ENCODE data around the gene LIFR. TPM values are rescaled to one million over a fixed set of nuclear protein-coding genes. Genes with fewer than 3 reads are reported as not detected.
A peak's percentile ranks its signal among the peaks of the same experiment; 100 is the strongest.

The LIFR gene
- total RNA-seq, 1 experiment from 2014 or later = 10.4 TPM

DNA sequence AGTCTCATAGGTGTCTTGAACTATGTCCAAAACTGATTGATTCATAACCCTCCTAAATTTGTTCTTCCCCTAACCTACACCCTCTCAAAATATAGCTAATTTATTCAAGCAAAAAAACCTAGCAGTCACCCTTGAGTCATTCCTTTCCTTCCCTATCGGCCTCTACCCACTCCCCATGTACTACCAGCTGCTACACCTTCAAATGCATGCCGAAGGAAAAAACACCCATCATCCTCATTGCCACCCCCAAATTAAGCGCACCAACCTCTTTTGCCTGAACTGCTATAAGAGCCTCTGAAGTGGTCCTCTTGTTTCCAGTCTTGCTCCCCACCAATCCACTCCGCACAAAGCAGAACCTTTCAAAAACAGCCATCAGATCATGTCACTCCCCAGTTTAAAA, 12.6 kb downstream of the LIFR start:
- DNase-seq (no peak), ATAC-seq (no peak)
- Histone ChIP-seq H3K36me3 (ENCODE audit: low read depth, low read length) (no peaks in the 10 kb centered on the region), H4K20me1 (ENCODE audit: low read length) (no peaks in the 10 kb centered on the region), H3K4me1 (ENCODE audit: insufficient read depth, low read length) (peaks cover 21% of the 10 kb centered on the region), H3K27ac (ENCODE audit: low read length) (no peak overlapping the region), H3K4me2 (ENCODE audit: low read length) (no peak overlapping the region), H3K9me2 (replicated peaks; ENCODE audit: low read length) (no peaks in the 10 kb centered on the region), H3K27me3 (ENCODE audit: low read length) (no peaks in the 10 kb centered on the region), H3K9me3 (ENCODE audit: low read length) (no peaks in the 10 kb centered on the region), H3F3A (ENCODE audit: low read length, unreplicated experiment) (no peaks in the 10 kb centered on the region), H2AFZ (ENCODE audit: low read length) (no peak overlapping the region), H3K4me3 (ENCODE audit: low read length) (no peak overlapping the region), H3K9ac (ENCODE audit: low read length) (no peak overlapping the region), H3K79me2 (ENCODE audit: low read length) (peaks cover 9% of the 10 kb centered on the region)
- no TSS peak for BruUV-seq (replicated peaks)
- CTCF ChIA-PET = no interaction called here
- intact Hi-C loops (cut with micrococcal nuclease) = no loop called here
- POLR2A ChIA-PET (ENCODE audit: unreplicated experiment) = no interaction called here
- TF ChIP-seq EZH2phosphoT487 (IDR thresholded peaks at IDR 0.05; ENCODE audit: borderline replicate concordance, low read length) (no peak), EZH2 (IDR thresholded peaks at IDR 0.05; ENCODE audit: low read length, unreplicated experiment) (no peak)
- TF ChIP-seq, protein P1, sequence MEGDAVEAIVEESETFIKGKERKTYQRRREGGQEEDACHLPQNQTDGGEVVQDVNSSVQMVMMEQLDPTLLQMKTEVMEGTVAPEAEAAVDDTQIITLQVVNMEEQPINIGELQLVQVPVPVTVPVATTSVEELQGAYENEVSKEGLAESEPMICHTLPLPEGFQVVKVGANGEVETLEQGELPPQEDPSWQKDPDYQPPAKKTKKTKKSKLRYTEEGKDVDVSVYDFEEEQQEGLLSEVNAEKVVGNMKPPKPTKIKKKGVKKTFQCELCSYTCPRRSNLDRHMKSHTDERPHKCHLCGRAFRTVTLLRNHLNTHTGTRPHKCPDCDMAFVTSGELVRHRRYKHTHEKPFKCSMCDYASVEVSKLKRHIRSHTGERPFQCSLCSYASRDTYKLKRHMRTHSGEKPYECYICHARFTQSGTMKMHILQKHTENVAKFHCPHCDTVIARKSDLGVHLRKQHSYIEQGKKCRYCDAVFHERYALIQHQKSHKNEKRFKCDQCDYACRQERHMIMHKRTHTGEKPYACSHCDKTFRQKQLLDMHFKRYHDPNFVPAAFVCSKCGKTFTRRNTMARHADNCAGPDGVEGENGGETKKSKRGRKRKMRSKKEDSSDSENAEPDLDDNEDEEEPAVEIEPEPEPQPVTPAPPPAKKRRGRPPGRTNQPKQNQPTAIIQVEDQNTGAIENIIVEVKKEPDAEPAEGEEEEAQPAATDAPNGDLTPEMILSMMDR (conservative IDR thresholded peaks at IDR 0.05; ENCODE audit: low read depth, low read length) = no peak

DNA sequence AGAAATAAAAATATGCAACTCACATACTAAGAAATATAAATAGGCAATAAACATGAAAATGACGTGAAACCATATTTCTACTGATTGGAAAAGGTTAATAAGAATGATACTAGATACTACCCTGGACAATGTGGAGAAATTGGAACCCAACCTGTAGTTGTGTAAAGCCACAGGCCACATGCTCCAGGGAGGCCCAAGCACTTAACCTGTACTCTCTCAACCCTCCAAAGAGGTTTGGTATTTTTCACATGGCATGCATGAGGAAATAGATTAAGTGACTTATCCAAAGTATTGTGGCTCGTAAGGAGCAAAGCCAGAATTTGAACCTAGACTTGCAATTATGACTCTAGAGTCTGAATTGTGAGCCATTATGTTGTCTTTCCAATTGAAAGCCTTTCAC, 13.4 kb downstream of the LIFR start:
- CTCF ChIA-PET = no interaction called here
- ATAC-seq = no peak
- TF ChIP-seq EZH2phosphoT487 (IDR thresholded peaks at IDR 0.05; ENCODE audit: borderline replicate concordance, low read length) (no peak), EZH2 (IDR thresholded peaks at IDR 0.05; ENCODE audit: low read length, unreplicated experiment) (no peak)
- TF ChIP-seq, protein P1 (conservative IDR thresholded peaks at IDR 0.05; ENCODE audit: low read depth, low read length) = no peak

DNA sequence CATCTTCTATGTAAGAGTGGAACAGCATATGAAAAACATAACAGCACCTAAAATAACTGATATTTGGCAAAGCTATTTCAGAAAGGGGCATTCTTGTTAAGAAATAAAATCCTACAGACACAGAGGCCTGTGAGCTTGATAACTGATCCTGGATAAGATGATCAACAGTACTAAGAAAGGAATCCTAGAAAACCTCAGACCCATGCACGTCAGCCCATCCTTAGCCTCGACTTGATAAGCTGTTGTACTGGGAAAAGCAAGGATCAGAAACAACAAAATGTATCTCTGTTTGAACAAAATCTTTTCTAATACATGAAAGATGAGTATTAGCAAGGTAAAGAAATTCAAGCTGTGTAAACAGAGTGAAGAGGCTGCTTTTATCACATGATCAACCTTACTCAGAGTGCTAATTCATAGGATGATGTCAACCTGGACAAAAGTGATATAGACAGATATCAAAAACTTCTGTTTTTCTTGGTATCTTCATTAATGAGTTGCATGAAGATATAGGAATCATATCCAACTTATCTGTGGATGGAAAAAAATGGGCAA, 15.2 kb downstream of the LIFR start:
- no peaks in the 10 kb centered on the region for H3K9me3 ChIP-seq (ENCODE audit: low read length)
- H3K4me1 ChIP-seq (ENCODE audit: insufficient read depth, low read length) = peaks cover 12% of the 10 kb centered on the region
- ATAC-seq (peak; percentile 76), DNase-seq (peak; percentile 55)
- H3K79me2 ChIP-seq (ENCODE audit: low read length) = no peaks in the 10 kb centered on the region
- no peaks in the 10 kb centered on the region for H3K36me3 ChIP-seq (ENCODE audit: low read depth, low read length)
- ChIA-PET POLR2A (ENCODE audit: unreplicated experiment) (no interaction called here), CTCF (interaction anchor here (0.7 to 1.5 kb wide), 2 partner anchors 21 to 99 kb away, joined by 3 to 6 read pairs; no protein-coding TSS in a partner anchor)
- TF ChIP-seq, protein P1 (conservative IDR thresholded peaks at IDR 0.05; ENCODE audit: low read depth, low read length) = no peak
- TF ChIP-seq EZH2phosphoT487 (IDR thresholded peaks at IDR 0.05; ENCODE audit: borderline replicate concordance, low read length) (no peak), EZH2 (IDR thresholded peaks at IDR 0.05; ENCODE audit: low read length, unreplicated experiment) (no peak)
- no peaks in the 10 kb centered on the region for H4K20me1 ChIP-seq (ENCODE audit: low read length)
- no peaks in the 10 kb centered on the region for H3K9me2 ChIP-seq (replicated peaks; ENCODE audit: low read length)
- no TSS peak for BruUV-seq (replicated peaks)
- H3F3A ChIP-seq (ENCODE audit: low read length, unreplicated experiment) = no peaks in the 10 kb centered on the region
- H3K9ac ChIP-seq (ENCODE audit: low read length) = no peak overlapping the region
- no peaks in the 10 kb centered on the region for H3K27me3 ChIP-seq (ENCODE audit: low read length)
- no peak overlapping the region for H3K4me2 ChIP-seq (ENCODE audit: low read length)
- intact Hi-C loops (cut with micrococcal nuclease) = no loop called here
- H3K27ac ChIP-seq (ENCODE audit: low read length) = no peak overlapping the region
- no peak overlapping the region for H2AFZ ChIP-seq (ENCODE audit: low read length)
- no peak overlapping the region for H3K4me3 ChIP-seq (ENCODE audit: low read length)

More for the DNA sequence above, 13.4 kb downstream of the LIFR start:
- H3K4me1 ChIP-seq (ENCODE audit: insufficient read depth, low read length) = peaks cover 13% of the 10 kb centered on the region
- H2AFZ ChIP-seq (ENCODE audit: low read length) = no peak overlapping the region
- no peaks in the 10 kb centered on the region for H3F3A ChIP-seq (ENCODE audit: low read length, unreplicated experiment)
- no peak overlapping the region for H3K4me3 ChIP-seq (ENCODE audit: low read length)
- POLR2A ChIA-PET (ENCODE audit: unreplicated experiment) = no interaction called here
- no peaks in the 10 kb centered on the region for H4K20me1 ChIP-seq (ENCODE audit: low read length)
- no peak overlapping the region for H3K4me2 ChIP-seq (ENCODE audit: low read length)
- no peaks in the 10 kb centered on the region for H3K9me2 ChIP-seq (replicated peaks; ENCODE audit: low read length)
- H3K79me2 ChIP-seq (ENCODE audit: low read length) = peaks cover 1% of the 10 kb centered on the region; the same call in 1 of the 2 replicates
- no peaks in the 10 kb centered on the region for H3K27me3 ChIP-seq (ENCODE audit: low read length)
- H3K9me3 ChIP-seq (ENCODE audit: low read length) = no peaks in the 10 kb centered on the region
- no peak overlapping the region for H3K9ac ChIP-seq (ENCODE audit: low read length)
- no peaks in the 10 kb centered on the region for H3K36me3 ChIP-seq (ENCODE audit: low read depth, low read length)
- no peak overlapping the region for H3K27ac ChIP-seq (ENCODE audit: low read length)
- no peak for DNase-seq
- intact Hi-C loops (cut with micrococcal nuclease) = no loop called here
- no TSS peak for BruUV-seq (replicated peaks)

All from PC-3 (cell line).